ENCODE results near the gene PPM1N. TPM values are rescaled to one million over a fixed set of nuclear protein-coding genes. Genes with fewer than 3 reads are reported as not detected.
A peak's percentile ranks its signal among the peaks of the same experiment; 100 is the strongest.

The PPM1N gene
- total RNA-seq, 4 donors from 2014 or later = 0.76 TPM; not detected in 3

DNA sequence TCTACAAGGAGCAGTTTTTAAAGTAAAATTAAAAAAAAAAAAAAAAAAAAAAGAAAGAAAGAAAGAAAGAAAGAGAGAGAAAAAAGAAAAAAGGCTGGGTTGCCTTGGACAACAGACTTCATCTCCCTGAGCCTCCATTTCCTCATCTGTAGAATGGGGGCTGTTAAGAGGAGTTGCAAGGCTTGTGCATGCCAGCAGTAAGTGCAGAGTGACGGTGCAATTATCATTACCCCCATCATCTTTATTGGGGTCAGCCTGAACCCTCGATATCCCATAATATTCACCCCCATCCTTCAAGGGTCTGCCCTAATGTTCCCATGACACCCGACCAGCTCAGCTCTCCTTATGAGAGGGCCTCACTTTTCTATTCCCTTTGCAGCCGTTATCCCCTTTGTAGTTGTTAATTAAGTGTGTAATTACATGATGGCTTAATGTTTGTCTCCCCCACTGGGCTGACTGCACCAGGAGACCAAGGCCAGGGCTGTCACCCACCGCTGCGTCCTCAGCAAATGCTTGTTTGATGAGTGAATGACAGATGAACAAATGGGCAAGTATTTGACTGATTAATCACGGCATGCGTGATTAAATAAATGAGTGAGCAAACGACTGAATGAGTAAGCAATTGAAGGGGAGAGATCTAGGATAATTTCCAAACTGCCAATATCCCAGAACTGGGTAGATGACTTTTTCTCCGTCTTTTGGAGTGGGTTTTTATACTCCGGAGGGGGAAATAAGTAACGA, 20.4 kb upstream of the PPM1N start:
- intact Hi-C loops (cut with DNase I; ENCODE audit: low total_unique reads) = loop anchor here (1.0 to 2.0 kb wide), 2 partner anchors 39 to 49 kb away; no protein-coding TSS in a partner anchor
- Histone ChIP-seq H3K9me3 (no peaks in the 10 kb centered on the region), H3K27ac (peak overlapping the region; percentile 91 to 94 (median 91)), H3K4me1 (peaks cover 5 to 7% of the 10 kb centered on the region in 2 donors), H3K27me3 (no peaks in the 10 kb centered on the region), H3K4me3 (peak overlapping the region; percentile 55 to 60 (median 56)), H3K36me3 (no peaks in the 10 kb centered on the region)
- DNase-seq (no peak), ATAC-seq (no peak)
- in situ Hi-C loops (cut with MboI; ENCODE audit: low sequenced_read_pairs in 4 of 4) = loop anchor here in 2 of 4 donors (5.0 kb wide), 2 partner anchors 36 to 41 kb away; no protein-coding TSS in a partner anchor
- TF ChIP-seq CTCF (IDR thresholded peaks at IDR 0.05 in 4 of 5, conservative IDR thresholded peaks at IDR 0.05 in 1 of 5) (no peak), POLR2A (IDR thresholded peaks at IDR 0.05) (no peak)

DNA sequence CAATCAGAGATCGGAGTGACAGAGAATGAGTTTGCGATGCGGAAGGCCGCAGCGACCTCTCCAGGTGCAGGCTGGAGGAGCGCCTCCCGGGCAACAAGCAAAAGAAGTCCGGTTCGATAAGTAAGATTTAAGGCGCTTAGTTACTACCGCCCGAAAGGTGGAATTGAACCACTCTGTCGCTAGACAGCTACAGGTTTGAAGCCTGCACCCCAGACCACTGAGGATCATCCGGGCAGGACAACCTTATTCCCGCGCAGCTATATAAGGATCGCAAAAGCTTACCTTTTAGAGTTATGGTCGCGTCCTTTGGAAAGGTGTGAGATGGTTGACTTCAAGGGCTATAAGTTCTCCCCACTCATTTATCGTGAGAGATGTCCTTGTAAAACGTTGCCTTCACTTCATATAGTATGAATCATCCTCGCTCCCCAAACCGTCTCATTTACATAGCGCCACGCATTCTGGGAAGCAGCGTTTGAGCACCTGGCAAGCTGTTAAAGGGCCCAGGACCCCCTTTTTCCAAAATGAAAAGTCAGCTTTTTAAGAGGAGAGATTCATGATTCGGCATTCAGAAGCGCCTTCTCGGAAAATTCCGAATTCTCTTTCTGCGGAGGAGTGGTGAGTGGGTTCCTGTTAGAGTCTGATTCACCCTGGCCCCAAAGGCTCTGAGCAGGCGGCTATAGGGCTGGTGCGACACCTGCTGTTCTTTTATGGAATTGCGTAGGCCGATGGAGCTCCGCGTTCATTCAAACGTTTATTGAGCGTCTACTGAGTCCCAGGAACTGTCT, 19.6 kb upstream of the PPM1N start:
- TF ChIP-seq POLR2A (IDR thresholded peaks at IDR 0.05) = peak; percentile 55 to 71
- TF ChIP-seq CTCF (IDR thresholded peaks at IDR 0.05 in 4 of 5, conservative IDR thresholded peaks at IDR 0.05 in 1 of 5) = peak; percentile 96 to 99 (median 99)
- DNase-seq = peak; percentile 62 to 82
- Histone ChIP-seq H3K9me3 (no peaks in the 10 kb centered on the region), H3K27ac (peak overlapping the region; percentile 91 to 94 (median 91)), H3K4me3 (peak overlapping the region; percentile 55 to 60 (median 56)), H3K4me1 (peaks cover 5 to 7% of the 10 kb centered on the region in 2 donors), H3K27me3 (no peaks in the 10 kb centered on the region), H3K36me3 (no peaks in the 10 kb centered on the region)
- in situ Hi-C loops (cut with MboI; ENCODE audit: low sequenced_read_pairs in 4 of 4) (loop anchor here in 2 of 4 donors (5.0 kb wide), 2 partner anchors 36 to 41 kb away; no protein-coding TSS in a partner anchor), intact Hi-C loops (cut with DNase I; ENCODE audit: low total_unique reads) (loop anchor here (1.0 to 2.0 kb wide), 2 partner anchors 39 to 50 kb away; no protein-coding TSS in a partner anchor)
- peak; percentile 87 to 91 for ATAC-seq

DNA sequence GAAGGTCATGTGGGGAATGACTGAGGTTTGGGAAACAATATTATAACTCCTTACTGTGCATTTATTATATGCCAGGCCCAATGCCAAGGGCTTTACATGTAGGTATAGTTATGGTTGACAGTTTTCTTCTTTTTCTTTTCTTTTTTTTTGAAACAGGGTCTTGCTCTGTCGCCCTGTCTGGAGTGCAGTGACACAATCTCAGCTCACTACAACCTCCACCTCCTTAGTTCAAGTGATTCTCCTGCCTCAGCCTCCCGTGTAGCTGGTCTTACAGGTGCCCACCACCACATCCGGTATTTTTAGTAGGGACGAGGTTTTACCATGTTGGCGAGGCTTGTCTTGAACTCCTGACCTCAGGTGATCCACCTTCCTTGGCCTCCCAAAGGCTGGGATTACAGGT, 15.2 kb upstream of the PPM1N start:
- no peak overlapping the region for H3K27ac ChIP-seq
- peaks cover 12 to 14% of the 10 kb centered on the region in 2 donors for H3K4me1 ChIP-seq
- intact Hi-C loops (cut with DNase I; ENCODE audit: low total_unique reads) = no loop called here
- in situ Hi-C loops (cut with MboI; ENCODE audit: low sequenced_read_pairs in 4 of 4) = loop anchor here in 2 of 4 donors (5.0 kb wide), 1 partner anchor 46 kb away; no protein-coding TSS in a partner anchor
- no peaks in the 10 kb centered on the region for H3K27me3 ChIP-seq
- H3K36me3 ChIP-seq = peaks cover 0 to under 1% of the 10 kb centered on the region in 2 donors
- DNase-seq = no peak
- H3K4me3 ChIP-seq = no peak overlapping the region
- no peaks in the 10 kb centered on the region for H3K9me3 ChIP-seq
- ATAC-seq = no peak
- TF ChIP-seq CTCF (IDR thresholded peaks at IDR 0.05 in 4 of 5, conservative IDR thresholded peaks at IDR 0.05 in 1 of 5) (no peak), POLR2A (IDR thresholded peaks at IDR 0.05) (no peak)

- TF ChIP-seq POLR2A (IDR thresholded peaks at IDR 0.05) (no peak), CTCF (IDR thresholded peaks at IDR 0.05 in 4 of 5, conservative IDR thresholded peaks at IDR 0.05 in 1 of 5) (no peak)
- DNase-seq = no peak
- Histone ChIP-seq H3K27ac (peak overlapping the region; percentile 89 to 99 (median 93)), H3K4me3 (no peak overlapping the region), H3K27me3 (no peaks in the 10 kb centered on the region), H3K9me3 (no peaks in the 10 kb centered on the region), H3K36me3 (peaks cover 0 to 8% of the 10 kb centered on the region in 2 donors), H3K4me1 (peaks cover 8 to 13% of the 10 kb centered on the region in 2 donors)
- no peak for ATAC-seq
- intact Hi-C loops (cut with DNase I; ENCODE audit: low total_unique reads) = no loop called here
- in situ Hi-C loops (cut with MboI; ENCODE audit: low sequenced_read_pairs in 4 of 4) = loop anchor here in 2 of 4 donors (5.0 kb wide), 1 partner anchor 47 kb away; no protein-coding TSS in a partner anchor
Observed at GRCh38 chr19:45484273-45484945, 13.8 kb upstream of the PPM1N start.
